RWPE1 (cell line): ENCODE measurements around the gene TMEM144.

Experiments used
- CTCF ChIA-PET: fragments of 350-600 bp; sonication (Branson Sonifier 250); formaldehyde crosslinking; extraction: SDS; loops from one replicate; lab custom pipeline; 2021; lab: Yijun Ruan, JAX
- POLR2A ChIA-PET: fragments of 400-600 bp; formaldehyde crosslinking; extraction: SDS; loops from one replicate; lab custom pipeline; 2020; ENCODE audit warnings: antibody characterized with exemption; ENCODE audit not compliant: low non-redundant PET; lab: Yijun Ruan, JAX
- DNase-seq: peaks from one replicate; pipeline ENCODE4 v3.0.0; 2012; ENCODE audit warnings: low spot score
- H3K27ac ChIP-seq: fragments of 450-650 bp; 2 replicates; pipeline ENCODE4 v1.5.1; 2017
- CTCF ChIP-seq: fragments of 450-650 bp; conservative IDR thresholded peaks from 2 replicates; pipeline ENCODE4 v1.5.1; 2017; ENCODE audit warnings: low read depth, mild to moderate bottlenecking

The TMEM144 gene

GRCh38 chr4:158197194-158197776, 13.0 kb upstream of the TMEM144 start:
- no peak for DNase-seq
- no peak overlapping the region for H3K27ac ChIP-seq
- ChIA-PET CTCF (interaction anchor here (0.6 kb wide), 1 partner anchor 1181 kb away, joined by 4 read pairs; no protein-coding TSS in a partner anchor), POLR2A (no interaction called here)
- no peak for TF ChIP-seq CTCF

- ChIA-PET POLR2A (no interaction called here), CTCF (no interaction called here)
- DNase-seq, result no peak
- H3K27ac ChIP-seq, result no peak overlapping the region
- TF ChIP-seq CTCF, result no peak
Measured at GRCh38 chr4:158200214-158200613, 10.1 kb upstream of the TMEM144 start.

GRCh38 chr4:158201322-158201721, 9.0 kb upstream of the TMEM144 start:
- CTCF ChIA-PET, result no interaction called here
- H3K27ac ChIP-seq, result no peak overlapping the region

GRCh38 chr4:158201876-158202275, 8.4 kb upstream of the TMEM144 start:
- CTCF ChIA-PET, result interaction anchor here (0.6 kb wide), 1 partner anchor 237 kb away, joined by 3 read pairs; no protein-coding TSS in a partner anchor
- DNase-seq, result no peak
- no peak overlapping the region for H3K27ac ChIP-seq
- no peak for TF ChIP-seq CTCF
- POLR2A ChIA-PET, result no interaction called here

More at GRCh38 chr4:158201322-158201721, 9.0 kb upstream of the TMEM144 start:
- DNase-seq, result no peak
- POLR2A ChIA-PET, result no interaction called here
- TF ChIP-seq CTCF, result no peak

GRCh38 chr4:158202481-158202880, 7.8 kb upstream of the TMEM144 start:
- no peak overlapping the region for H3K27ac ChIP-seq
- ChIA-PET POLR2A (no interaction called here), CTCF (no interaction called here)
- TF ChIP-seq CTCF, result no peak
- DNase-seq, result no peak

- TF ChIP-seq CTCF, result no peak
- DNase-seq, result no peak
- POLR2A ChIA-PET, result no interaction called here
- no peak overlapping the region for H3K27ac ChIP-seq
- CTCF ChIA-PET, result no interaction called here
Measured at GRCh38 chr4:158203436-158203835, 6.8 kb upstream of the TMEM144 start.
